Gastrocnemius medialis (tissue), 4 donors: ENCODE results near the gene RBM33. TPM values are rescaled to one million over a fixed set of nuclear protein-coding genes. Genes with fewer than 3 reads are reported as not detected.

Experiments
- ATAC-seq, 2 donors: fragments of 150-250 bp; one replicate each; pipeline ENCODE4 v1.9.1; 2016
- DNase-seq, 2 donors: peaks; one replicate each; pipeline ENCODE4 v3.0.0-alpha.2; 2019
- H3K27ac ChIP-seq, 4 donors: fragments of 200-600 bp; sonication (generic); 1 replicate in 1 of 4; 2 replicates in 3 of 4; pipeline ENCODE4 v1.5.1; 2016 to 2018; ENCODE audit warnings: mild to moderate bottlenecking in 2 of 4, moderate library complexity in 1 of 4
- H3K27me3 ChIP-seq, 3 donors: fragments of 200-600 bp; sonication (generic) in 2 of 3; 1 replicate in 1 of 3; 2 replicates in 2 of 3; pipeline versions ENCODE4 v1.5.1 to v1.6.0; 2016 to 2019; ENCODE audit warnings: mild to moderate bottlenecking in 1 of 3, moderate library complexity in 1 of 3
- H3K36me3 ChIP-seq, 2 donors: fragments of 200-600 bp; sonication (generic) in 1 of 2; one replicate each; pipeline ENCODE4 v1.5.1; 2017 to 2018
- H3K4me1 ChIP-seq, 2 donors: fragments of 200-600 bp; sonication (generic) in 1 of 2; one replicate each; pipeline ENCODE4 v1.5.1; 2016 to 2017; ENCODE audit warnings: mild to moderate bottlenecking in 2 of 2
- H3K4me3 ChIP-seq, 4 donors: fragments of 200-600 bp; sonication (generic) in 3 of 4; 1 replicate in 1 of 4; 2 replicates in 3 of 4; pipeline ENCODE4 v1.5.1; 2016 to 2019; ENCODE audit warnings: mild to moderate bottlenecking in 2 of 4
- H3K9me3 ChIP-seq, 3 donors: fragments of 200-600 bp; sonication (generic) in 2 of 3; 1 replicate in 1 of 3; 2 replicates in 2 of 3; pipeline ENCODE4 v1.5.1; 2016 to 2019
- CTCF ChIP-seq, 5 experiments: fragments of 450-650 bp in 3 of 5; fragments of 200-600 bp in 2 of 5; sonication (generic) in 2 of 5; IDR thresholded peaks in 4 of 5; conservative IDR thresholded peaks in 1 of 5; 1 replicate in 4 of 5; 2 replicates in 1 of 5; pipeline ENCODE4 v1.5.1; 2016 to 2019; ENCODE audit warnings: antibody characterized with exemption in 5 of 5, mild to moderate bottlenecking in 3 of 5, moderate library complexity in 3 of 5
- POLR2A ChIP-seq, 2 donors: fragments of 450-650 bp; IDR thresholded peaks; one replicate each; pipeline ENCODE4 v1.6.1; 2017; ENCODE audit warnings: antibody characterized with exemption in 2 of 2, mild to moderate bottlenecking in 2 of 2, moderate library complexity in 2 of 2
- in situ Hi-C, 4 donors: fragments of 200-750 bp; cut with MboI; loops; one replicate each; pipeline versions ENCODE4 v1.15.0 to v1.8.0; 2017; ENCODE audit warnings: low sequenced_read_pairs in 4 of 4
- intact Hi-C: fragments of 100-400 bp; cut with DNase I; formaldehyde crosslinking; loops from one replicate; pipeline ENCODE4 v1.15.1; 2023; ENCODE audit warnings: low total_unique reads
- total RNA-seq, 4 donors: library from RNA; depleted of rRNA; stranded (reverse); fragments of >200 nt; gene quantifications; one replicate each; pipeline versions ENCODE4 v1.1.0 to v1.2.3, GENCODE V29; 2016

The RBM33 gene
- total RNA-seq, 4 donors from 2014 or later: 16.6 to 30.0 (median 28.1) TPM

GRCh38 chr7:155620497-155620896, 24.0 kb upstream of the RBM33 start:
- in situ Hi-C loops: no loop called here

GRCh38 chr7:155621418-155621980, 23.0 kb upstream of the RBM33 start:
- in situ Hi-C loops (no loop called here), intact Hi-C loops (no loop called here)
- DNase-seq (no peak), ATAC-seq (no peak)
- Histone ChIP-seq H3K36me3 (no peaks in the 10 kb centered on the region), H3K27ac (no peak overlapping the region), H3K4me1 (no peaks in the 10 kb centered on the region), H3K4me3 (no peak overlapping the region), H3K27me3 (no peaks in the 10 kb centered on the region), H3K9me3 (no peaks in the 10 kb centered on the region)
- TF ChIP-seq CTCF (IDR thresholded peaks at IDR 0.05 in 4 of 5, conservative IDR thresholded peaks at IDR 0.05 in 1 of 5) (no peak), POLR2A (IDR thresholded peaks at IDR 0.05) (no peak)

More at GRCh38 chr7:155620497-155620896, 24.0 kb upstream of the RBM33 start:
- ATAC-seq: no peak
- Histone ChIP-seq H3K27ac (no peak overlapping the region), H3K9me3 (no peaks in the 10 kb centered on the region), H3K4me3 (no peak overlapping the region), H3K36me3 (no peaks in the 10 kb centered on the region), H3K4me1 (no peaks in the 10 kb centered on the region), H3K27me3 (no peaks in the 10 kb centered on the region)
- no peak for DNase-seq
- intact Hi-C loops: no loop called here
- TF ChIP-seq POLR2A (IDR thresholded peaks at IDR 0.05) (no peak), CTCF (IDR thresholded peaks at IDR 0.05 in 4 of 5, conservative IDR thresholded peaks at IDR 0.05 in 1 of 5) (no peak)

- no peak for TF ChIP-seq CTCF (IDR thresholded peaks at IDR 0.05 in 4 of 5, conservative IDR thresholded peaks at IDR 0.05 in 1 of 5)
- no peak for TF ChIP-seq POLR2A (IDR thresholded peaks at IDR 0.05)
- DNase-seq (no peak), ATAC-seq (no peak)
- Histone ChIP-seq H3K4me3 (no peak overlapping the region), H3K27ac (no peak overlapping the region), H3K27me3 (no peaks in the 10 kb centered on the region), H3K36me3 (no peaks in the 10 kb centered on the region), H3K9me3 (peaks cover 0 to 3% (median 0%) of the 10 kb centered on the region in 3 donors), H3K4me1 (no peaks in the 10 kb centered on the region)
- in situ Hi-C loops: no loop called here
- intact Hi-C loops: no loop called here
Observed at GRCh38 chr7:155624412-155624811, 20.0 kb upstream of the RBM33 start.

DNA sequence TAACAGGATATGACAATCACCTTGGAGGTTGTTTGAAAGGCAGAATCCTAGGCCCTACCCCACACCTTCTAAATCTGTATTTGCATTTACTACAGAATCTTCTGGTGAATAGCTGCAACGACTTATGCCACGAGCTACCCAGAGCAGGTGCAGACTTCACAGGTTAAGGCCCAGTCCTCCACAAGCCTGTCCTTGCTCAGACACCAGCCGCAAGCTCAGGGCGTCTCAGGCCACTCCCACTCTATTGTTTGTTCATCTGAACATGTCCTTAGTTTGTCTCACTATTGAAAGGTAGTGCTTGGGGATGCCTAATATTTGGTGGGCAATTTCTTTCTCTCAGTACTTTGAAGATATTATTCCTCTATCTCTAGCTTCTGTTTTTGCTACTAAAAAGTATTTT, 18.9 kb upstream of the RBM33 start:
- H3K4me3 ChIP-seq: no peak overlapping the region
- H3K27ac ChIP-seq: no peak overlapping the region
- in situ Hi-C loops (no loop called here), intact Hi-C loops (no loop called here)
- H3K9me3 ChIP-seq: peaks cover 0 to 4% (median 0%) of the 10 kb centered on the region in 3 donors
- no peaks in the 10 kb centered on the region for H3K4me1 ChIP-seq
- no peaks in the 10 kb centered on the region for H3K27me3 ChIP-seq
- no peak for TF ChIP-seq CTCF (IDR thresholded peaks at IDR 0.05 in 4 of 5, conservative IDR thresholded peaks at IDR 0.05 in 1 of 5)
- no peak for TF ChIP-seq POLR2A (IDR thresholded peaks at IDR 0.05)
- DNase-seq (no peak), ATAC-seq (no peak)
- H3K36me3 ChIP-seq: no peaks in the 10 kb centered on the region

DNA sequence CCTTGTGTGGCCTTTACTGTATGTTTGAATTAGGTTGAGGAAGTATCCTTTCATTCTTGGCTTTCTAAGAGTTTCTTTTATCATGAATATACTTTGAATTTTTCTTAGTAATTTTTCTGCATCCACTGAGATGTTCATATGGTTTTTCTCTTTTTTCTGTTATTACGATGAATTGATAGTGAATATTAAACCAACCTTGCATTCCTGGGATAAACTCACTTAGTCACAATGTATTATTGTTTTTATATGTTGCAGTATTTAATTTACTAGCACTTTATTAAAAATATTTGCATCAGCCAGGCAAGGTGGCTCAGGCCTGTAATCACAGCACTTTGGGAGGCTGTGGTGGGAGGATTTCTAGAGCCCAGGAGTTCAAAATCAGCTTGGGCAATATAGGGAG, 15.3 kb upstream of the RBM33 start:
- Histone ChIP-seq H3K9me3 (peaks cover 0 to 4% (median 0%) of the 10 kb centered on the region in 3 donors), H3K4me1 (no peaks in the 10 kb centered on the region), H3K36me3 (no peaks in the 10 kb centered on the region), H3K27me3 (no peaks in the 10 kb centered on the region), H3K27ac (no peak overlapping the region), H3K4me3 (no peak overlapping the region)
- no peak for ATAC-seq
- in situ Hi-C loops (no loop called here), intact Hi-C loops (no loop called here)
- DNase-seq: no peak
- no peak for TF ChIP-seq POLR2A (IDR thresholded peaks at IDR 0.05)
- no peak for TF ChIP-seq CTCF (IDR thresholded peaks at IDR 0.05 in 4 of 5, conservative IDR thresholded peaks at IDR 0.05 in 1 of 5)
